Neural cell (in vitro differentiated cells): Measurements from ENCODE around the gene SLC50A1. TPM values are rescaled to one million over a fixed set of nuclear protein-coding genes. Genes with fewer than 3 reads are reported as not detected.

Source experiments
- H2AFZ ChIP-seq: fragments of 200-600, 300-800 bp; sonication (generic), shearing (Covaris generic); 2 replicates; pipeline ENCODE4 v1.6.0; 2014; ENCODE audit warnings: low read depth, mild to moderate bottlenecking, antibody characterized with exemption, low read length, moderate library complexity
- H3F3A ChIP-seq: fragments of 200-600 bp; shearing (Covaris generic); 2 replicates; pipeline ENCODE4 v1.6.1; 2016; ENCODE audit warnings: mild to moderate bottlenecking, moderate library complexity, mixed read lengths, antibody characterized with exemption, low read length; ENCODE audit not compliant: insufficient read depth, poor library complexity, severe bottlenecking
- H3K27ac ChIP-seq: fragments of 200-600, 300-800 bp; sonication (generic), shearing (Covaris generic); 2 replicates; pipeline ENCODE4 v1.5.1; 2014; ENCODE audit warnings: mild to moderate bottlenecking, low read length, moderate library complexity
- H3K27me3 ChIP-seq: fragments of 300-800, 200-600 bp; sonication (generic), shearing (Covaris generic); 2 replicates; pipeline ENCODE4 v1.6.0; 2014; ENCODE audit warnings: mild to moderate bottlenecking, low read depth, low read length, moderate library complexity; ENCODE audit not compliant: insufficient read depth
- H3K36me3 ChIP-seq: fragments of 300-800, 200-600 bp; sonication (generic), shearing (Covaris generic); 2 replicates; pipeline ENCODE4 v1.5.1; 2014; ENCODE audit warnings: mild to moderate bottlenecking, antibody characterized with exemption, low read length, moderate library complexity; ENCODE audit not compliant: insufficient read depth
- H3K4me2 ChIP-seq: fragments of 300-800, 200-600 bp; sonication (generic), shearing (Covaris generic); 2 replicates; pipeline ENCODE4 v1.6.0; 2014; ENCODE audit warnings: mild to moderate bottlenecking, low read length
- H3K4me3 ChIP-seq: fragments of 300-800, 200-600 bp; sonication (generic), shearing (Covaris generic); 2 replicates; pipeline ENCODE4 v1.5.1; 2014; ENCODE audit warnings: mild to moderate bottlenecking, low read length, moderate library complexity
- H3K79me2 ChIP-seq: fragments of 200-600 bp; shearing (Covaris generic); replicated peaks from 2 replicates; pipeline ENCODE4 v1.6.0; 2014; ENCODE audit warnings: mild to moderate bottlenecking, low read length, moderate library complexity; ENCODE audit not compliant: insufficient read depth
- H3K9ac ChIP-seq: fragments of 300-800, 200-600 bp; sonication (generic), shearing (Covaris generic); 2 replicates; pipeline ENCODE4 v1.6.1; 2016; ENCODE audit warnings: mild to moderate bottlenecking, low read length, mixed read lengths
- H3K9me2 ChIP-seq: fragments of 200-600 bp; shearing (Covaris generic); 2 replicates; pipeline ENCODE4 v1.6.1; 2016; ENCODE audit warnings: mild to moderate bottlenecking, low read length, mixed read lengths; ENCODE audit not compliant: insufficient read depth
- H3K9me3 ChIP-seq: fragments of 200-600, 300-800 bp; sonication (generic), shearing (Covaris generic); 2 replicates; pipeline ENCODE4 v1.6.1; 2016; ENCODE audit warnings: mild to moderate bottlenecking, mixed run types, low read length, moderate library complexity, mixed read lengths
- H4K20me1 ChIP-seq: fragments of 200-600 bp; shearing (Covaris generic); 2 replicates; pipeline ENCODE4 v1.6.1; 2016; ENCODE audit warnings: mild to moderate bottlenecking, mixed run types; ENCODE audit not compliant: insufficient read depth
- CTCF ChIP-seq: fragments of 450-650 bp; IDR thresholded peaks from 2 replicates; pipeline ENCODE4 v1.5.1; 2014; ENCODE audit warnings: antibody characterized with exemption, mild to moderate bottlenecking, moderate library complexity; ENCODE audit not compliant: poor library complexity, severe bottlenecking
- EP300 ChIP-seq: fragments of 450-650 bp; conservative IDR thresholded peaks from 2 replicates; pipeline ENCODE4 v1.6.1; 2014; ENCODE audit warnings: antibody characterized with exemption, mild to moderate bottlenecking, moderate library complexity; ENCODE audit not compliant: poor library complexity, severe bottlenecking
- EZH2 ChIP-seq: fragments of 200-600, 300-800 bp; shearing (Covaris generic), sonication (generic); IDR thresholded peaks from 2 replicates; pipeline ENCODE4 v1.6.1; 2014; ENCODE audit warnings: antibody characterized with exemption, low read length, borderline replicate concordance, mild to moderate bottlenecking; ENCODE audit not compliant: insufficient read depth, poor library complexity, severe bottlenecking
- MXI1 ChIP-seq: fragments of 450-650 bp; conservative IDR thresholded peaks from 2 replicates; pipeline ENCODE4 v1.6.1; 2014; ENCODE audit warnings: antibody characterized with exemption, mild to moderate bottlenecking; ENCODE audit not compliant: poor library complexity, severe bottlenecking
- POLR2AphosphoS5 ChIP-seq: IDR thresholded peaks from 2 replicates; pipeline ENCODE4 v1.6.1; 2012
- RAD21 ChIP-seq: fragments of 450-650 bp; conservative IDR thresholded peaks from 2 replicates; pipeline ENCODE4 v1.6.1; 2014; ENCODE audit warnings: antibody characterized with exemption, mild to moderate bottlenecking, moderate library complexity
- REST ChIP-seq: IDR thresholded peaks from 2 replicates; pipeline ENCODE4 v1.6.1; 2012; ENCODE audit warnings: borderline replicate concordance
- SMC3 ChIP-seq: fragments of 450-650 bp; conservative IDR thresholded peaks from 2 replicates; pipeline ENCODE4 v1.6.1; 2014; ENCODE audit warnings: antibody characterized with exemption, mild to moderate bottlenecking, moderate library complexity; ENCODE audit not compliant: poor library complexity
- TAF1 ChIP-seq: IDR thresholded peaks from 2 replicates; pipeline ENCODE4 v1.6.1; 2012; ENCODE audit warnings: low read depth
- polyA plus RNA-seq: library from polyadenylated mRNA; depleted of rRNA; stranded (reverse); fragments of >200 nt; gene quantifications from 2 replicates; pipeline ENCODE4 v1.2.3, GENCODE V29; 2014

Gene SLC50A1
- polyA plus RNA-seq, 1 donor from 2014 or later: 12.6 TPM

GRCh38 chr1:155125511-155125945 is 10.1 kb upstream of the SLC50A1 start:
- Histone ChIP-seq H3K4me3 (peak overlapping the region; percentile 64), H2AFZ (no peak overlapping the region), H3K4me2 (no peak overlapping the region), H3K9me2 (no peaks in the 10 kb centered on the region), H3K36me3 (no peaks in the 10 kb centered on the region), H3K27ac (no peak overlapping the region), H3K79me2 (no peaks in the 10 kb centered on the region), H4K20me1 (no peaks in the 10 kb centered on the region), H3K27me3 (peaks cover 48% of the 10 kb centered on the region), H3K9ac (no peak overlapping the region), H3F3A (peaks cover 2% of the 10 kb centered on the region), H3K9me3 (no peaks in the 10 kb centered on the region)
- TF ChIP-seq POLR2AphosphoS5 (no peak), CTCF (no peak), RAD21 (no peak), TAF1 (no peak), EZH2 (no peak), MXI1 (no peak), REST (no peak), EP300 (no peak), SMC3 (no peak)

- no peaks in the 10 kb centered on the region for H3K9me2 ChIP-seq
- peak overlapping the region; percentile 64 for H3K4me3 ChIP-seq
- peak overlapping the region; percentile 84 for H3K4me2 ChIP-seq
- H3F3A ChIP-seq: peaks cover 2% of the 10 kb centered on the region
- no peaks in the 10 kb centered on the region for H4K20me1 ChIP-seq
- H3K27me3 ChIP-seq: peaks cover 48% of the 10 kb centered on the region
- no peaks in the 10 kb centered on the region for H3K79me2 ChIP-seq
- H3K27ac ChIP-seq: no peak overlapping the region
- no peaks in the 10 kb centered on the region for H3K9me3 ChIP-seq
- H3K9ac ChIP-seq: peak overlapping the region; percentile 57
- TF ChIP-seq POLR2AphosphoS5 (no peak), EZH2 (no peak), CTCF (no peak), RAD21 (no peak), EP300 (no peak), TAF1 (no peak), SMC3 (no peak)
- peak overlapping the region; percentile 15 for H2AFZ ChIP-seq
- no peaks in the 10 kb centered on the region for H3K36me3 ChIP-seq
Measured at GRCh38 chr1:155125946-155126555, 9.6 kb upstream of the SLC50A1 start.
